GM12873 (cell line): ENCODE measurements around the gene FBXL17.

Experiments
- CTCF ChIP-seq: IDR thresholded peaks from 2 replicates; pipeline ENCODE4 v1.5.1; 2012; ENCODE audit warnings: low read depth, mild to moderate bottlenecking, moderate library complexity, low read length, control low read depth; ENCODE audit not compliant: insufficient read depth; ENCODE audit errors: missing control alignments

Gene FBXL17

GRCh38 chr5:108260117-108260857, 121.6 kb downstream of the FBXL17 start:
- peak; percentile 99 for TF ChIP-seq CTCF

- TF ChIP-seq CTCF, result no peak
Observed at GRCh38 chr5:108259306-108259705, 122.6 kb downstream of the FBXL17 start.

GRCh38 chr5:108257996-108258395, 123.9 kb downstream of the FBXL17 start:
- TF ChIP-seq CTCF, result no peak

- TF ChIP-seq CTCF, result no peak
Observed at GRCh38 chr5:108255468-108255867, 126.4 kb downstream of the FBXL17 start.

GRCh38 chr5:108251350-108251749, 130.5 kb downstream of the FBXL17 start:
- no peak for TF ChIP-seq CTCF

- no peak for TF ChIP-seq CTCF
Observed at GRCh38 chr5:108249785-108250426, 132.0 kb downstream of the FBXL17 start.

GRCh38 chr5:108249095-108249784, 132.7 kb downstream of the FBXL17 start:
- no peak for TF ChIP-seq CTCF
